ENCODE results near the gene ARHGEF19.
"Not testable (repeated sequence)": the region's sequence is repeated elsewhere in the genome, so short reads cannot be mapped to it uniquely, and the experiment has no call there.

Gene ARHGEF19

DNA sequence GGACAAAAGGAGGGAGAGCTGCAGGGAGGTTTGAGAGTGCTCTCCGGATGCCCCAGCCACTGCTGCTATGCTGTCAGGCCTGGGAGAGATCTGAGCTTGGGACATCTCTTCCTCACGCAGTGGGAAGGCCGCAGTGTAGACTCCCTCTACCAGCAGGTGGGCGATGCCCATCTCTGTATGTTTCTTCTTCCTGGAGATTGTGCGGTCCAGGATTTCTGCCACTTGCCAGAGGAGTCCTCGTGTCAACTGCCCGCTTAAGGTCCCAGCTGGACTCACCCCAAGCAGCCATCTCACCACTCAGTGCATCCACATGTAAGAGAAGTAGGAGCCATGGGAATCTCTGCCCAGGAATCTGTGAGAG is 13.7 kb upstream of the ARHGEF19 start:
- Histone ChIP-seq H3K9me3 (ENCODE audit: control insufficient read depth, insufficient read depth, low read length) (no peaks in the 10 kb centered on the region), H3K9me2 (replicated peaks; ENCODE audit: control insufficient read depth, low read length) (no peaks in the 10 kb centered on the region), H3K27me3 (ENCODE audit: control insufficient read depth, low read length) (no peaks in the 10 kb centered on the region), H3K36me3 (ENCODE audit: control insufficient read depth, low read length) (no peaks in the 10 kb centered on the region), H3K4me1 (ENCODE audit: control insufficient read depth, low read length) (no peaks in the 10 kb centered on the region), H3K79me2 (ENCODE audit: control insufficient read depth, low read length) (no peaks in the 10 kb centered on the region), H3F3A (ENCODE audit: control insufficient read depth, insufficient read depth) (no peaks in the 10 kb centered on the region), H3K27ac (ENCODE audit: low read depth, low read length) (no peak overlapping the region), H3K4me2 (ENCODE audit: low read length) (no peak overlapping the region), H4K20me1 (ENCODE audit: control insufficient read depth, insufficient read depth, low read depth, low read length) (no peaks in the 10 kb centered on the region), H3K4me3 (ENCODE audit: low read length) (no peak overlapping the region)
- TF ChIP-seq, protein P1, sequence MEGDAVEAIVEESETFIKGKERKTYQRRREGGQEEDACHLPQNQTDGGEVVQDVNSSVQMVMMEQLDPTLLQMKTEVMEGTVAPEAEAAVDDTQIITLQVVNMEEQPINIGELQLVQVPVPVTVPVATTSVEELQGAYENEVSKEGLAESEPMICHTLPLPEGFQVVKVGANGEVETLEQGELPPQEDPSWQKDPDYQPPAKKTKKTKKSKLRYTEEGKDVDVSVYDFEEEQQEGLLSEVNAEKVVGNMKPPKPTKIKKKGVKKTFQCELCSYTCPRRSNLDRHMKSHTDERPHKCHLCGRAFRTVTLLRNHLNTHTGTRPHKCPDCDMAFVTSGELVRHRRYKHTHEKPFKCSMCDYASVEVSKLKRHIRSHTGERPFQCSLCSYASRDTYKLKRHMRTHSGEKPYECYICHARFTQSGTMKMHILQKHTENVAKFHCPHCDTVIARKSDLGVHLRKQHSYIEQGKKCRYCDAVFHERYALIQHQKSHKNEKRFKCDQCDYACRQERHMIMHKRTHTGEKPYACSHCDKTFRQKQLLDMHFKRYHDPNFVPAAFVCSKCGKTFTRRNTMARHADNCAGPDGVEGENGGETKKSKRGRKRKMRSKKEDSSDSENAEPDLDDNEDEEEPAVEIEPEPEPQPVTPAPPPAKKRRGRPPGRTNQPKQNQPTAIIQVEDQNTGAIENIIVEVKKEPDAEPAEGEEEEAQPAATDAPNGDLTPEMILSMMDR (IDR thresholded peaks at IDR 0.05; ENCODE audit: low read depth, low read length, poor library complexity, severe bottlenecking): no peak
- no peak for TF ChIP-seq EZH2phosphoT487 (IDR thresholded peaks at IDR 0.05; ENCODE audit: borderline replicate concordance, low read length)

GRCh38 chr1:16224472-16224871 is 12.0 kb upstream of the ARHGEF19 start:
- H3K4me2 ChIP-seq (ENCODE audit: low read length): no peak overlapping the region
- no peaks in the 10 kb centered on the region for H3K36me3 ChIP-seq (ENCODE audit: control insufficient read depth, low read length)
- H4K20me1 ChIP-seq (ENCODE audit: control insufficient read depth, insufficient read depth, low read depth, low read length): no peaks in the 10 kb centered on the region
- no peaks in the 10 kb centered on the region for H3K9me2 ChIP-seq (replicated peaks; ENCODE audit: control insufficient read depth, low read length)
- no peaks in the 10 kb centered on the region for H3K27me3 ChIP-seq (ENCODE audit: control insufficient read depth, low read length)
- H3K79me2 ChIP-seq (ENCODE audit: control insufficient read depth, low read length): no peaks in the 10 kb centered on the region
- no peak overlapping the region for H3K27ac ChIP-seq (ENCODE audit: low read depth, low read length)
- H3K4me1 ChIP-seq (ENCODE audit: control insufficient read depth, low read length): no peaks in the 10 kb centered on the region
- no peak overlapping the region for H3K4me3 ChIP-seq (ENCODE audit: low read length)
- TF ChIP-seq, protein P1 (IDR thresholded peaks at IDR 0.05; ENCODE audit: low read depth, low read length, poor library complexity, severe bottlenecking): no peak
- TF ChIP-seq EZH2phosphoT487 (IDR thresholded peaks at IDR 0.05; ENCODE audit: borderline replicate concordance, low read length): no peak
- no peaks in the 10 kb centered on the region for H3F3A ChIP-seq (ENCODE audit: control insufficient read depth, insufficient read depth)
- H3K9me3 ChIP-seq (ENCODE audit: control insufficient read depth, insufficient read depth, low read length): no peaks in the 10 kb centered on the region

DNA sequence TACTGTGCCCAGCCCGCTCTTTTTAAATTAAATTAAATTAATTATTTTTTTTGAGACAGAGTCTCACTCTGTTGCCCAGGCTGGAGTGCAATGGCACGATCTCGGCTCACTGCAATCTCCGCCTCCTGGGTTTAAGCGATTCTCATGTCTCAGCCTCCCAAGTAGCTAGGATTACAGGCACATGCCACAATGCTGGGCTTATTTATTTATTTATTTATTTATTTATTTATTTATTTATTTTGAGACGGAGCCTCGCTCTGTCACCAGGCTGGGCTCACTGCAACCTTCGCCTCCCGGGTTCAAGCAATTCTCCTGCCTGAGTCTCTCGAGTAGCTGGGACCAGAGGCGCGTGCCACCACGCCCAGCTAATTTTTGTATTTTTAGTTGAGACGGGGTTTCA is 10.3 kb upstream of the ARHGEF19 start:
- H3K27ac ChIP-seq (ENCODE audit: low read depth, low read length); H3K9me2 ChIP-seq (replicated peaks; ENCODE audit: control insufficient read depth, low read length); H3K27me3 ChIP-seq (ENCODE audit: control insufficient read depth, low read length); H3K36me3 ChIP-seq (ENCODE audit: control insufficient read depth, low read length); H3K4me2 ChIP-seq (ENCODE audit: low read length); H3F3A ChIP-seq (ENCODE audit: control insufficient read depth, insufficient read depth); H3K4me1 ChIP-seq (ENCODE audit: control insufficient read depth, low read length); H4K20me1 ChIP-seq (ENCODE audit: control insufficient read depth, insufficient read depth, low read depth, low read length); H3K4me3 ChIP-seq (ENCODE audit: low read length); H3K79me2 ChIP-seq (ENCODE audit: control insufficient read depth, low read length); H3K9me3 ChIP-seq (ENCODE audit: control insufficient read depth, insufficient read depth, low read length): not testable (repeated sequence)

- Histone ChIP-seq H3F3A (ENCODE audit: control insufficient read depth, insufficient read depth) (no peaks in the 10 kb centered on the region), H3K4me3 (ENCODE audit: low read length) (no peak overlapping the region), H3K27me3 (ENCODE audit: control insufficient read depth, low read length) (no peaks in the 10 kb centered on the region)
Measured at GRCh38 chr1:16221499-16221898, 9.0 kb upstream of the ARHGEF19 start.

More at GRCh38 chr1:16221499-16221898, 9.0 kb upstream of the ARHGEF19 start:
- Histone ChIP-seq H4K20me1 (ENCODE audit: control insufficient read depth, insufficient read depth, low read depth, low read length) (no peaks in the 10 kb centered on the region), H3K4me1 (ENCODE audit: control insufficient read depth, low read length) (peaks cover 8% of the 10 kb centered on the region), H3K27ac (ENCODE audit: low read depth, low read length) (no peak overlapping the region), H3K36me3 (ENCODE audit: control insufficient read depth, low read length) (no peaks in the 10 kb centered on the region), H3K9me3 (ENCODE audit: control insufficient read depth, insufficient read depth, low read length) (no peaks in the 10 kb centered on the region), H3K9me2 (replicated peaks; ENCODE audit: control insufficient read depth, low read length) (no peaks in the 10 kb centered on the region), H3K79me2 (ENCODE audit: control insufficient read depth, low read length) (no peaks in the 10 kb centered on the region), H3K4me2 (ENCODE audit: low read length) (no peak overlapping the region)
- TF ChIP-seq, protein P1 (IDR thresholded peaks at IDR 0.05; ENCODE audit: low read depth, low read length, poor library complexity, severe bottlenecking): no peak
- no peak for TF ChIP-seq EZH2phosphoT487 (IDR thresholded peaks at IDR 0.05; ENCODE audit: borderline replicate concordance, low read length)

Data from DOHH2 (cell line).